SIG-M5 treated with dmso at 0.1 percent for 504 hours (cell line): Measurements from ENCODE around the gene PCDHGA4.
A peak's percentile ranks its signal among the peaks of the same experiment; 100 is the strongest.
"Not testable (repeated sequence)": the region's sequence is repeated elsewhere in the genome, so short reads cannot be mapped to it uniquely, and the experiment has no call there.

Source experiments
- DNase-seq: peaks from one replicate; lab custom pipeline; 2025; ENCODE audit not compliant: unreplicated experiment; lab: John Stamatoyannopoulos, UW

The PCDHGA4 gene

DNA sequence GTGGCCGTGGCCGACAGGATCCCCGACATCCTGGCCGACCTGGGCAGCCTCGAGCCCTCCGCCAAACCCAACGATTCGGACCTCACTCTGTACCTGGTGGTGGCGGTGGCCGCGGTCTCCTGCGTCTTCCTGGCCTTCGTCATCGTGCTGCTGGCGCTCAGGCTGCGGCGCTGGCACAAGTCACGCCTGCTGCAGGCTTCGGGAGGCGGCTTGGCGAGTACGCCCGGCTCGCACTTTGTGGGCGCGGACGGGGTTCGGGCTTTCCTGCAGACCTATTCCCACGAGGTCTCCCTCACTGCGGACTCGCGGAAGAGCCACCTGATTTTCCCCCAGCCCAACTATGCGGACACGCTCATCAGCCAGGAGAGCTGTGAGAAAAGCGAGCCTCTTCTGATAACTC is 8.8 kb upstream of the PCDHGA4 start:
- not testable (repeated sequence) for DNase-seq

DNA sequence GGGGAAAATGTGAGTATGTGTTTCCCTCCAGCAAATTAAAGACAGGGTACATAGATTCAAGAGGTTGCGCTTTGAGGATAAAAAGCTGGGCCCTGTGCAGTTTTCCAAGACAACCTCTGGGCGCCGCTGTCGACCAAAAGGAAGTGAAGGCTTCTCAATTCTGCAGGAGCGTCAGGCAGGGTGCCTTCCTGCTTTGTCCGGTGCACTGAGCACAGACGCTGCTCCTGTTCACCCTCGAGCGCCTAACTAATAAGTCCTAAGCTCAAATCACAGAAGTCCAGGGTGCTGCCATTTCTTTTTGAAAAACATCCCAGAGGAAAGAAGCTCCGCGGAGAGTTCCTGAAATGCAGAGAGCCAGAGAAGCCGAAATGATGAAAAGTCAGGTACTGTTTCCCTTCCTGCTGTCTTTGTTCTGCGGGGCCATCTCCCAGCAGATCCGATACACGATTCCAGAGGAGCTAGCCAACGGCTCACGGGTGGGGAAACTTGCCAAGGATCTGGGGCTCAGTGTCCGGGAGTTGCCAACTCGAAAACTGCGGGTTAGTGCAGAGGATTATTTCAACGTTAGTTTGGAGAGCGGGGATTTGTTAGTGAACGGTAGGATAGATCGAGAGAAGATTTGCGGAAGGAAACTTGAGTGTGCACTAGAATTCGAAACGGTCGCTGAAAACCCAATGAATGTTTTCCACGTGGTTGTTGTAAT is 4.8 kb upstream of the PCDHGA4 start, which contains the start of gene PCDHGB1:
Gene PCDHGB1, plus strand, starts transcription at position 183 of the 703 bp plus-strand sequence. Its CDS starts 162 bp downstream, at position 345.
- DNase-seq: peak; percentile 45

DNA sequence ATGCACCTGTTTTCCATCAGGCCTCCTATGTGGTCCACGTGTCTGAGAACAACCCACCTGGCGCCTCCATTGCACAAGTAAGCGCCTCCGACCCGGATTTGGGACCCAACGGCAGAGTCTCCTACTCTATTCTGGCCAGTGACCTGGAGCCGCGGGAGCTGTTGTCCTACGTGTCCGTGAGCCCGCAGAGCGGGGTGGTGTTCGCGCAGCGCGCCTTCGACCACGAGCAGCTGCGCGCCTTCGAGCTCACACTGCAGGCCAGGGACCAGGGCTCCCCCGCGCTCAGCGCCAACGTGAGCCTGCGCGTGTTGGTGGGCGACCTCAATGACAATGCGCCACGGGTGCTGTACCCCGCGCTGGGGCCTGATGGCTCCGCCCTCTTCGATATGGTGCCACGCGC is 3.2 kb upstream of the PCDHGA4 start:
- DNase-seq: no peak

DNA sequence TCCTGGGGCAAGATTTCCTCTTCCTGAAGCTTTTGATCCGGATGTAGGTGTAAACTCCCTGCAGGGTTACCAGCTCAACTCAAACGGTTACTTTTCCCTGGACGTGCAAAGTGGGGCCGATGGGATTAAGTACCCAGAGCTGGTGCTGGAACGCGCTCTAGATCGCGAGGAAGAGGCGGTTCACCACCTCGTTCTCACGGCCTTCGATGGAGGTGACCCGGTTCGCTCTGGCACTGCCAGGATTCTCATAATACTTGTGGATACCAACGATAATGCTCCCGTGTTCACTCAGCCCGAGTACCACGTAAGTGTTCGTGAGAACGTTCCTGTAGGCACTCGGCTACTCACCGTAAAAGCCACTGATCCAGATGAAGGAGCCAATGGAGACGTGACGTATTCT is 820 bp downstream of the PCDHGA4 start:
- no peak for DNase-seq

DNA sequence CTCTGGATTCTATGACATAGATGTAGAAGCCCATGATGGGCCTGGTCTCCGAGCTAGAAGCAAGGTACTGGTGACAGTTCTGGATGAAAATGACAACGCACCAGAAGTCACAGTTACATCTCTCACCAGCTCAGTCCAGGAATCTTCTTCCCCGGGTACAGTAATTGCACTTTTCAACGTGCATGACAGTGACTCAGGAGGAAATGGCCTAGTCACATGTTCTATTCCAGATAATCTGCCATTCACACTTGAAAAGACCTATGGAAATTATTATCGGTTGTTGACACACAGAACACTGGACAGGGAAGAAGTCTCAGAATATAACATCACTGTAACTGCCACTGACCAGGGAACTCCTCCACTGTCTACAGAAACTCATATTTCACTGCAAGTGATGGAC is 1.3 kb downstream of the PCDHGA4 start:
- no peak for DNase-seq

DNA sequence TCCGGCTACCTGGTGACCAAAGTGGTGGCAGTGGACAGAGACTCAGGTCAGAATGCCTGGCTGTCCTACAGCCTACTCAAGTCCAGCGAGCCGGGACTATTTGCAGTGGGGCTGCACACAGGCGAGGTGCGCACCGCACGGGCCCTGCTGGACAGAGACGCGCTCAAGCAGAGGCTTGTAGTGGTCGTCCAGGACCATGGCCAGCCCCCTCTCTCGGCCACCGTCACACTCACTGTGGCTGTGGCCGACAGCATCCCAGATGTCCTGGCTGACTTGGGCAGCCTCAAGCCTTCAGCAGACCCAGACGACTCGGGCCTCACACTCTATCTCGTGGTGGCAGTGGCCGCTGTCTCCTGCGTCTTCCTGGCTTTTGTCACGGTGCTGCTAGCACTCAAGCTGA is 2.1 kb downstream of the PCDHGA4 start:
- DNase-seq: no peak

DNA sequence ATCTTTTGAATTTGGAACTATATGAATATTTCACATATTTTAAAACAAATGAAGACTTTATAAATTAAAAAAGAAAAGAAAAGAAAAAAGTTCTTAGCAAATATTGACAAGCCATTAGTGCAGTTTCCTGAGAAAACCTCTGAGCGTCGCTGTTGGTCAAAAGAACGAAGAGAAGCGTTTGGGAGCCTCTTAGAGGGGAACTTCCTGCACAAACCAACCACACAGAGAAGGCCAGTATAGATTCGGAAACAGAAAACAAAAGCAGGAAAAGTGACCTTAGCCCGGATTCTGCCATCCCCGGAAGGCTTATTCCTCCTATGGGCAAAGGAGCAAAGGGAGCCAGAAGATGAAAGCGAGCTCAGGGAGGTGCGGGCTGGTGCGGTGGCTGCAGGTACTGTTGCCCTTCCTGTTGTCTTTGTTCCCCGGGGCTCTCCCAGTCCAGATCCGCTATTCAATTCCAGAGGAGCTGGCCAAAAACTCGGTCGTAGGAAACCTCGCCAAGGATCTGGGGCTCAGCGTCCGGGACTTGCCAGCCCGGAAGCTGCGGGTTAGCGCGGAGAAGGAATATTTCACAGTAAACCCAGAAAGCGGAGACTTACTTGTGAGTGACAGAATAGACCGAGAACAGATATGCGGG is 5.1 kb downstream of the PCDHGA4 start, which contains the start of gene PCDHGB2:
Gene PCDHGB2, plus strand, starts transcription at position 205 of the 637 bp plus-strand sequence. Its CDS starts 142 bp downstream, at position 347.
- DNase-seq: peak; percentile 51

DNA sequence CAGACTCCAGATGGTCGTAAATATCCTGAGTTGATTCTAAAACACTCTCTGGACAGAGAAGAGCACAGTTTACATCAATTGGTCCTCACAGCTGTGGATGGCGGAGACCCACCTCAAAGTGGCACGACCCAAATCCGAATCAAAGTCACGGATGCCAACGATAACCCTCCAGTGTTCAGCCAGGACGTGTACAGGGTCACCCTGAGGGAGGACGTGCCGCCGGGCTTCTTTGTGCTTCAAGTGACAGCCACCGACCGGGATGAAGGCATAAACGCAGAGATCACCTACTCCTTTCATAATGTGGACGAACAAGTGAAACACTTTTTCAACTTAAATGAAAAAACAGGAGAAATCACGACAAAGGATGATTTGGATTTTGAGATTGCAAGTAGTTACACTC is 5.9 kb downstream of the PCDHGA4 start:
- no peak for DNase-seq

DNA sequence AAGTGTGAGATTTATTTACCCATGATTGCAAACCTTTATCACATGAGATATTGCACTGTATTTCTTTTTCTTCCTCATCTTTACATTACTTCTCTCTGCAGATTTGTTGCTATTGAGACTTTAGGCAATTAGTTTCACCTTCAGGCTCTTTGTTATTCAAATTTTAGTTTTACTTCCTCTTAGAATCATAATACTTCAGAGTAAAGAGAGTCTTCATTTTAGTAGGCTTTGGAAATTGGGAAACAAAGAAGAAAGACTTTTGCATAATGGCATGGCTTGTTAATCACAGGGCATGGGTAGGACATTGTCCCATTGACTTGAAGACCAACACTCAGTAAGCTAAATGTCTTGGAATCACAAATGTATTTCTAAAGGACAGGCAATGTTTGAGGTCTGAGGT is 7.9 kb downstream of the PCDHGA4 start:
- no peak for DNase-seq

DNA sequence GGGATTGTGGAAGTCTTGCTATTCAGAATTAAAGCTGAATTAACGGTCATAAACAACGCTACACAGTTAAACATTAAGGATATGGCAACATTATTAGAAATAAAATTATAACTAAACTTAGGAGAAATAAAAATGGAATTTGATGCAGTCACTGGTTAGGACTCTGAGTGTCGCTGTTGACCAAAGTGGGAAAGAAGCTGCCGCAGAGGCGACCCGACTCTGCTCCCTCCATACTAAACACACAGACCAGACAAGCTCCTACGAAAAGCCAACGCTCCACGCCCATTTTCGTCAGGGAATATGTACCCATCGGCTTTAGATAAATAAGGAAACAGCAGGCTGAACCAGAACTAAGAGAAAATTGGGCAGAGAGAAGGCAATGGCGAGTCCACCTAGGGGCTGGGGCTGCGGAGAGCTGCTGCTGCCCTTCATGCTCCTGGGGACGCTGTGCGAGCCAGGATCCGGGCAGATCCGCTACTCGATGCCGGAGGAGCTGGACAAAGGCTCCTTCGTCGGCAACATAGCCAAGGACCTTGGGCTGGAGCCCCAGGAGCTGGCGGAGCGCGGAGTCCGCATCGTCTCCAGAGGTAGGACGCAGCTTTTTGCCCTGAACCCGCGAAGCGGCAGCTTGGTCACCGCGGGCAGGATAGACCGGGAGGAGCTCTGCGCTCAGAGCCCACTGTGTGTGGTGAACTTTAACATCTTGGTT is 9.3 kb downstream of the PCDHGA4 start, which contains the start of gene PCDHGA5:
Gene PCDHGA5, plus strand, starts transcription at position 211 of the 709 bp plus-strand sequence. Its CDS starts 169 bp downstream, at position 380.
- DNase-seq: no peak

DNA sequence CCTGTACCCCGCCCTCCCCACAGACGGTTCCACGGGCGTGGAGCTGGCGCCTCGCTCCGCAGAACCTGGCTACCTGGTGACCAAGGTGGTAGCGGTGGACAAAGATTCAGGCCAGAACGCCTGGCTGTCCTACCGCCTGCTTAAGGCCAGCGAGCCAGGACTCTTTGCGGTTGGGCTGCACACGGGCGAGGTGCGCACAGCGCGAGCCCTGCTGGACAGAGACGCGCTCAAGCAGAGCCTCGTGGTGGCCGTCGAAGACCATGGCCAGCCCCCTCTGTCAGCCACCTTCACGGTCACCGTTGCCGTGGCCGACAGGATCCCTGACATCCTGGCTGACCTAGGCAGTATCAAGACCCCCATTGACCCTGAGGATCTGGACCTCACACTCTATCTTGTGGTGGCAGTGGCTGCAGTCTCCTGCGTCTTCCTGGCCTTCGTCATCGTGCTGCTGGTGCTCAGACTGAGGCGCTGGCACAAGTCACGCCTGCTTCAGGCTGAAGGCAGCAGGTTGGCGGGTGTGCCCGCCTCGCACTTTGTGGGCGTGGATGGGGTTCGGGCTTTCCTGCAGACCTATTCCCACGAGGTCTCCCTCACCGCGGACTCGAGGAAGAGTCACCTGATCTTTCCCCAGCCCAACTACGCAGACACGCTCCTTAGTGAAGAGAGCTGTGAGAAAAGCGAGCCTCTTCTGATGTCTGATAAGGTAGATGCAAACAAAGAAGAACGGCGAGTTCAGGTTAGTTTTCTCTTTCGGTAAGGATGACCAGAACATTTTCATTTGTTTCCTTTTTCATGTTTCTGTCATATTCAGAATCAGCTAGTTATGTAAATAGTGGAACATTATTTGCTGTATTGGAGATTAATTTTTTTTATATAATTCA is 11.4 kb downstream of the PCDHGA4 start:
- no peak for DNase-seq

DNA sequence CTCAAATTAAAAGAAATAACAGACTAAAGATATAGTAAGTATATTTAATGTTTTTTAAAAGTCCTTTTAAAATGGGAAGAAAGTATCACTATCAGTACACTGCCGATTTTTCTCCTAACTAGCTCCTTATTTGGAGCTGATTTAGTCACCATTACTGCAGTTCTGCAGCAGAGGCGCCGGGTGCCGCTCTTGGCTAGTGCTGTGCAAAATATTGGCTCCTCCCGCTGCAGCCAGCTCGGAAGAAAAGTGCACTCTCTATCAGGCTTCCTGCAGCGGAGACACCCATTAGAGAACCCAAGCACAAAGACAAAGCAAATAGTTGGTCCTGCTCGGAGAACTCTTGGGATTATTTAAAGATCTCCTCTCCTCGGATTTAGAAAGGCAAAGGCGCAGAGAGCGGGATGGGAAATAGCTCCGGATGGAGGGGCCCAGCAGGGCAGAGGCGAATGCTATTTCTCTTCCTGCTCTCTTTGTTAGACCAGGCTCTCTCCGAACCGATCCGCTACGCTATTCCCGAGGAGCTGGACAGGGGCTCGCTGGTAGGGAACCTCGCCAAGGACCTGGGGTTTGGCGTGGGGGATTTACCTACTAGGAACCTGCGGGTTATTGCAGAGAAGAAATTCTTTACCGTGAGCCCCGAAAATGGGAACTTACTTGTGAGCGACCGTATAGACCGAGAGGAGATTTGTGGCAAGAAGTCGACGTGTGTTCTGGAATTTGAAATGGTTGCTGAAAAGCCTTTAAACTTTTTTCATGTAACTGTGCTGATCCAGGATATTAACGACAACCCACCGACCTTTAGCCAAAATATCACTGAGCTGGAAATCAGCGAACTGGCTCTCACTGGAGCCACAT is 15.4 kb downstream of the PCDHGA4 start, which contains the start of gene PCDHGB3:
Gene PCDHGB3, plus strand, starts transcription at position 249 of the 855 bp plus-strand sequence. Its CDS starts 153 bp downstream, at position 402.
- no peak for DNase-seq

DNA sequence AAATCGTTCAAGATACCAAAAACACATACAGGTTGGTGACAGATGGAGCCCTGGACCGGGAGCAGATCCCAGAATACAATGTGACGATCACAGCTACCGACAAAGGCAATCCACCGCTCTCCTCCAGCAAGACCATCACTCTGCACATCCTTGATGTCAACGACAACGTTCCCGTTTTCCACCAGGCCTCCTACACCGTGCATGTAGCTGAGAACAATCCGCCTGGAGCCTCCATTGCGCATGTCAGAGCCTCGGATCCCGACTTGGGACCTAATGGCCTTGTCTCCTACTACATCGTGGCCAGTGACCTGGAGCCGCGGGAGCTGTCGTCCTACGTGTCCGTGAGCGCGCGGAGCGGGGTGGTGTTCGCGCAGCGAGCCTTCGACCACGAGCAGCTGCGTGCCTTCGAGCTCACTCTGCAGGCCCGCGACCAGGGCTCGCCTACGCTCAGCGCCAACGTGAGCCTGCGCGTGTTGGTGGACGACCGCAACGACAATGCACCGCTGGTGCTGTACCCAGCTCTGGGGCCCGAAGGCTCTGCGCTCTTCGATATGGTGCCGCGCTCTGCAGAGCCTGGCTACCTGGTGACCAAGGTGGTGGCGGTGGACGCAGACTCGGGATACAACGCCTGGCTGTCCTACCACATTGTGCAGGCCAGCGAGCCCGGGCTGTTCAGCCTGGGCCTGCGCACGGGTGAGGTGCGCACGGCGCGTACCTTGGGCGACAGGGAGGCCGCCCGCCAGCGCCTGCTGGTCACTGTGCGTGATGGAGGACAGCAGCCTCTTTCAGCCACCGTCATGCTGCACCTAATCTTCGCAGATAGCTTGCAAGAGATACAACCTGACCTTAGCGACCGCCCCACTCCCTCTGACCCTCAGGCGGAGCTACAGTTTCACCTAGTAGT is 17.0 kb downstream of the PCDHGA4 start:
- DNase-seq: no peak

DNA sequence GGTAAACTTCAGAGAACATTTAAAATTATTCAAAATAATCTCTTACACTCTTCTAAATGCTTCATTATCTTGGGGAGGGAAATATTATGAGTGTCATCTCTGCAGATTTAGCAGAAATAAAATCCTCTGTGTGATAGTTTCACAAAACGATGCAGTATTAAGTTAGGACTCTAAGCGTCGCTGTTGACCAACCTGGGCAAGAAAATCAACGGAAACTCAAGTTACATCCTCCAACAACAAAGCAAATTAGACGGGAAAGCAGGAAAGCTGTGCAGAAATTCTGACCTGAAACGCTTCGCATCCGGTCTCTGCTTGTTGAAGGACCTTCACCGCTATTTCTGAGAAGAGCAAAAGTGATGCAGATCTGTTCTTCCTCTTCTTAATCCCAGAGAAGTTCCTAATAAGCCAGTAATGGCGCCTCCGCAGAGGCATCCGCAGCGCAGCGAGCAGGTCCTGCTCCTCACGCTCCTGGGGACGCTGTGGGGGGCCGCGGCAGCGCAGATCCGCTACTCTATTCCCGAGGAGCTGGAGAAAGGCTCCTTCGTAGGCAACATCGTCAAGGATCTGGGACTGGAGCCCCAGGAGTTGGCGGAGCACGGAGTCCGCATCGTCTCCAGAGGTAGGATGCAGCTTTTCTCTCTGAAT is 19.0 kb downstream of the PCDHGA4 start, which contains the start of gene PCDHGA6:
Gene PCDHGA6, plus strand, starts transcription at position 219 of the 645 bp plus-strand sequence. Its CDS starts 193 bp downstream, at position 412.
- no peak for DNase-seq

DNA sequence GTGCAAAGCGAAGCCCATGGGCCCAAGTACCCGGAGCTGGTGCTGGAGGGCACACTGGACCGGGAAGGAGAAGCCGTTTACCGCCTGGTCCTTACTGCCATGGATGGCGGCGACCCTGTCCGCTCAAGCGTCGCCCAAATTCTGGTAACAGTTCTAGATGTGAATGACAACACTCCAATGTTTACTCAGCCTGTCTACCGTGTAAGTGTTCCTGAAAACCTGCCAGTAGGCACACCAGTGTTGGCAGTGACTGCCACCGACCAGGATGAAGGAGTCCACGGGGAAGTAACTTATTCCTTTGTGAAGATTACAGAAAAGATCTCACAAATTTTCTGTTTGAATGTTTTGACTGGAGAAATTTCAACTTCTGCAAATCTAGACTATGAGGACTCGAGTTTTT is 19.8 kb downstream of the PCDHGA4 start:
- no peak for DNase-seq

DNA sequence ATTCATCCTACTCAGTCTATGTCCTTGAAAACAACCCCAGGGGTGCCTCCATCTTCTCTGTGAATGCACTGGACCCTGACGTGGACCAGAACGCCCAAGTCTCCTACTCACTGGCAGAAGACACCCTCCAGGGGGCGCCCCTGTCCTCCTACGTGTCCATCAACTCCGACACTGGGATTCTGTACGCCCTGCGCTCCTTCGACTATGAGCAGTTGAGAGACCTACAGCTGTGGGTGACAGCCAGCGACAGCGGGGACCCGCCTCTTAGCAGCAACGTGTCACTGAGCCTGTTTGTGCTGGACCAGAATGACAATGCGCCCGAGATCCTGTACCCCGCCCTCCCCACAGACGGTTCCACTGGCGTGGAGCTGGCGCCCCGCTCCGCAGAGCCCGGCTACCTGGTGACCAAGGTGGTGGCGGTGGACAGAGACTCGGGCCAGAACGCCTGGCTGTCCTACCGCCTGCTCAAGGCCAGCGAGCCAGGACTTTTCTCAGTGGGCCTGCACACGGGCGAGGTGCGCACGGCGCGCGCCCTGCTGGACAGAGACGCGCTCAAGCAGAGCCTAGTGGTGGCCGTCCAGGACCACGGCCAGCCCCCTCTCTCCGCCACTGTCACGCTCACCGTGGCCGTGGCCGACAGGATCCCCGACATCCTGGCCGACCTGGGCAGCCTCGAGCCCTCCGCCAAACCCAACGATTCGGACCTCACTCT is 20.8 kb downstream of the PCDHGA4 start:
- DNase-seq: not testable (repeated sequence)
